RWPE1 (cell line): ENCODE results near the gene CYP2S1.
"Not testable (repeated sequence)": the region's sequence is repeated elsewhere in the genome, so short reads cannot be mapped to it uniquely, and the experiment has no call there.

Experiments
- CTCF ChIA-PET: fragments of 350-600 bp; sonication (Branson Sonifier 250); formaldehyde crosslinking; extraction: SDS; loops from one replicate; lab custom pipeline; 2021; lab: Yijun Ruan, JAX
- POLR2A ChIA-PET: fragments of 400-600 bp; formaldehyde crosslinking; extraction: SDS; loops from one replicate; lab custom pipeline; 2020; ENCODE audit warnings: antibody characterized with exemption; ENCODE audit not compliant: low non-redundant PET; lab: Yijun Ruan, JAX
- DNase-seq: peaks from one replicate; pipeline ENCODE4 v3.0.0; 2012; ENCODE audit warnings: low spot score
- H3K27ac ChIP-seq: fragments of 450-650 bp; 2 replicates; pipeline ENCODE4 v1.5.1; 2017
- CTCF ChIP-seq: fragments of 450-650 bp; conservative IDR thresholded peaks from 2 replicates; pipeline ENCODE4 v1.5.1; 2017; ENCODE audit warnings: low read depth, mild to moderate bottlenecking

Gene CYP2S1

GRCh38 chr19:41225238-41226052 is 32.4 kb downstream of the CYP2S1 start:
- ChIA-PET CTCF (interaction anchor here (0.6 to 2.9 kb wide), 2 partner anchors 37 to 335 kb away, joined by 4 to 11 read pairs; no protein-coding TSS in a partner anchor), POLR2A (no interaction called here)
- TF ChIP-seq CTCF = no peak
- peak; percentile 96 for DNase-seq
- peak overlapping the region; percentile 98 for H3K27ac ChIP-seq

- ChIA-PET POLR2A (no interaction called here), CTCF (interaction anchor here (0.6 to 2.9 kb wide), 2 partner anchors 36 to 335 kb away, joined by 4 to 11 read pairs; no protein-coding TSS in a partner anchor)
- no peak for TF ChIP-seq CTCF
- peak; percentile 94 for DNase-seq
- H3K27ac ChIP-seq = peak overlapping the region; percentile 98
Measured at GRCh38 chr19:41226053-41226873, 33.2 kb downstream of the CYP2S1 start.

GRCh38 chr19:41226874-41227390 is 33.9 kb downstream of the CYP2S1 start:
- no peak for TF ChIP-seq CTCF
- no peak for DNase-seq
- H3K27ac ChIP-seq = peak overlapping the region; percentile 98
- ChIA-PET POLR2A (no interaction called here), CTCF (interaction anchor here (0.8 to 2.9 kb wide), 2 partner anchors 23 to 35 kb away, joined by 3 to 11 read pairs; no protein-coding TSS in a partner anchor)

- ChIA-PET CTCF (interaction anchor here (1.1 kb wide), 1 partner anchor 34 kb away, joined by 3 read pairs; no protein-coding TSS in a partner anchor), POLR2A (no interaction called here)
- peak overlapping the region; percentile 98 for H3K27ac ChIP-seq
- DNase-seq = no peak
- TF ChIP-seq CTCF = no peak
Measured at GRCh38 chr19:41228486-41228885, 35.5 kb downstream of the CYP2S1 start.

GRCh38 chr19:41229338-41229737 is 36.3 kb downstream of the CYP2S1 start:
- peak overlapping the region; percentile 61 for H3K27ac ChIP-seq
- CTCF ChIA-PET = interaction anchor here (1.1 kb wide), 1 partner anchor 33 kb away, joined by 3 read pairs; no protein-coding TSS in a partner anchor
- DNase-seq, POLR2A ChIA-PET: not testable (repeated sequence)

- POLR2A ChIA-PET = no interaction called here
- peak overlapping the region; percentile 43 for H3K27ac ChIP-seq
- no peak for TF ChIP-seq CTCF
- DNase-seq = no peak
- CTCF ChIA-PET = interaction anchor here (0.6 kb wide), 1 partner anchor 39 kb away, joined by 3 read pairs; no protein-coding TSS in a partner anchor
Measured at GRCh38 chr19:41230067-41230857, 37.2 kb downstream of the CYP2S1 start.
